ENCODE results near the gene HSD17B11.

DNA sequence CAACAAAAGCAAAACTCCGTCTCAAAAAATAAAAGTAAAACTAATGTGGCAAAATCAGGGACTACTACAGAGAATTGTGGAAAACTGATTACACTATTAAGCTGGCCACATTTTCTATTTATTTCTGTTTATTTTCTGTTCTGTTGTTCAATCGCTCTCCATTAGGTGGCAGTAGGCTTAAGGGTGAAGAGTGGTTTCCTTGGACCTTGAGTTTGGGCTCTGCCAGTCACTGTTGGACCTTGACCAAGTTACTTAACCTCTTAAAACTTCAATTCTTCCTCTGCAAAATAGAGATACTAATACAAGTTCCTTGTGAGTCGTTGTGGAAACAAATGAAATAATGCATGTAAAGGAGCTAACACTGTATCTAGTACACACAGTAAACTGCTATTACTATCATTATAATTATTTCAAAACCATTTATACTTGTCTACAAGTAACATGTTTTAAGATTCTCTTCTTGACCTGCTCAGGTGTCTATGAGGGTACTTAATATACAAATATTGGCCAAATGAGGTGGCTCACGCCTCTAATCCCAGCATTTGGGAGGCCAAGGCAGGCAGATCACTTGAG lies 15.2 kb downstream of the HSD17B11 start:
- no peak for TF ChIP-seq POLR2A (IDR thresholded peaks at IDR 0.05; ENCODE audit: low read length)
- TF ChIP-seq GATA1 (IDR thresholded peaks at IDR 0.05; ENCODE audit: low read depth, low read length) = no peak

Data from erythroblast (primary cell).